ENCODE results near the gene CXCR6. TPM values are rescaled to one million over a fixed set of nuclear protein-coding genes. Genes with fewer than 3 reads are reported as not detected.
"Not testable (repeated sequence)": the region's sequence is repeated elsewhere in the genome, so short reads cannot be mapped to it uniquely, and the experiment has no call there.

The CXCR6 gene
- total RNA-seq, 1 donor from 2014 or later = 0.96 TPM

DNA sequence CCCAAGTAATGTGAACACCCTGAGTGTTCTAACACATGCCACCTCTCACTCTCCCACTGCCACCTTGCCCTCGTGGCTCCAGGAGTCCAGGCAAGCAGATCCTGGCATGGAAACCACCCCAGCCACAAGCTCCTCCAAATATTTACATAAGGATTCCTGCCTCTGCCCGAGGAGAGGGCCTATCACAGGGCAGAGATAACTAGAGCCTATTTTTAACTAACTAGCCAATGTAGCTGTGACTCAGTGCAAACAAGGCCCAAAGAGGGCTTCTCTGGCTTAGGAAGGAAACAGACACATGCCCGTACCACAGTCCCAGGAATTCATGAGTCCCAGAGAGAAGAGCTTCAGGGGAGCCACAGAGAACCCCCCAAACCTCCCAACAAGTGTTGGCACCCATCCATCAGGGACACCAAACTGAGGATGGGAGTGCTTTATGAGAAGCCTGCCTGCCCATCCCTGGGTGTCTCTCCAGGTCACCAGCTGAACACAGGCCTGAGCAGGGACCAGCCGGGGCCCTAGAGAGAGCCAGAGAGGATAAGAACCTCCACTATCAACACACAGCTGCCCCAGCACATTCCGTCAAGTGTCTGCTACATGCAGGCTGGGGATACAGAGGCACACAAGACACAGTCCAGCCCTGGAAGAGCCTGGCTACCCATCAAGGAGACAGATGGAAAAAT, 43.2 kb downstream of the CXCR6 start:
- no peak for DNase-seq (ENCODE audit: low spot score)

DNA sequence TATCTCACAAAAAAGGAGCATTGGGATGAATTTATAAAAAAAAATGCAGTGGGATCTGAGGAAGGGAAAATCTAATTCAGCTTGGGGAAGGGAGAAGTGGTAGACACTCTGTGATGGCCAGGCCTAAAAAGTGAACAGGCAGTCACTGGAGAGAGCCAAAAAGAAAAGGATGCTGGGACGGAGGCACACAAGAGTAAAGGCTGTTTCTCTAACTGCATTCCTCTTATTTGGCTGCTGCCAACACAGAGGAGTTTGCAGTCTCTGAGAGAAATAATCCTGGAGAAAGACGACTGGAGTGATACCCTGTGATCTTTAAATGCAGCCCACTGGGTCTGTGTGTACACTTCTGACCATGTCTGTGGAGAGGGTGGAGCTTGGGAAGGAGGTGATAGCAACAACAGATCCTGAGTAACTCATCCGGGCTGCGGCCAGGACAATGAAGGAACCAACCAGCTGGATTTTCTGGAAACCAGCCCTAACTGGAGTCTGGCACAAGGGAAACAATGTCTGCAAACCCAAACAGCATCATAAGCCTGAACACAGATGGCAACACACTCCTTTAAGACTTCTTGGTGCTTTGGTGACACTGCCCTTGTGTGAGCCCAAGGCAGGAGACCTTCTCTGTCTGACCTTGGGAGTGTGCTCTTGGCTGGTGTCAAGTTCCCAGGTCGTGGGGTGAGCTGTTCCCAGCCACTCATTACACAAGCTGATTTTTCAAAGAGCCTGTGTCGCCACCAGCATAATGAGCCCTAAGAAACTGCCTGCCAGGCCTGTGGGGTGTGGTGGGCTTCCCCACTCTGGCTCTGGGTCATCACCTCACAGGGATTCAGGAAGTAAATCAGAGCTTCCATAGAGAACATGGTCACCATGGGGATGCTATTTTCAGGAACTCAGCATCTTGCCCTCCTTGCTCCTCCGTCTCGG, 44.4 kb downstream of the CXCR6 start:
- DNase-seq (ENCODE audit: low spot score) = no peak

DNA sequence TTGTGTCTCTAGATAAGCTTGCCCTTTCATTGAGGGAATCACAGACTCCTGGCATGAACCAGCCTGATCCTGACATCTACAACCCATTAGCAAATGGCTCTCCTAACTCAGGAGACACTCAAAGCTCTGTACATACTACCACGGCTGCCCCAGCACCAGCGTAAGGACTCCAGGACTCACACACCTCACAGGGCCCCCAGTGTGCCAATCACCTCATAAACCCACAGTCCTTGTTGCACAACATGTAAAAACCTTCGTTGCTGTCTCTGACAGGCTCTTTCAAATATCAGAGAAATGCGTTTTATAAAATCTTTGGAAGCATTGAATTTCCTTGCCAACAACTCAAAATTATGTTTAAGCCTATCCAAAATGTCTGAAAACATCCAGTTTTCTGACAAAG, 45.1 kb downstream of the CXCR6 start:
- DNase-seq (ENCODE audit: low spot score) = no peak

DNA sequence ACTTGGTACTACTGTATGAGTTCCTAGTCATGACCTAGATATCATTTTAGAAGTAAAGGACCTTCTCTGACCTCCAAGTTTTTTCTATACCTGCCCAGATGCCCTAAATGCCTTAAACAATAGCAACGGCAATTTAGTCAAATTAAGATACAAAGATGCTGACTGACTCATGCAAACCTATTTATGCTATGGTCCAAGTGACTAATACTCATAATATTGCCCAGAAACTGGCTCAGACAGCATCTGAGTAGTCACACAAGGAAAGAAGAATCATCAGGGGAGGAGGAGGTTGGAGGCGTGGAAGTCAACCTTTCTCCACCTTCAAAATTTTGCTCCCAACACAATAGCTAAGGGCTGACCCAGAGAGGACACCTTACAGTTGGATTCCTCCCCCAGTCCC, 45.5 kb downstream of the CXCR6 start:
- no peak for DNase-seq (ENCODE audit: low spot score)

DNA sequence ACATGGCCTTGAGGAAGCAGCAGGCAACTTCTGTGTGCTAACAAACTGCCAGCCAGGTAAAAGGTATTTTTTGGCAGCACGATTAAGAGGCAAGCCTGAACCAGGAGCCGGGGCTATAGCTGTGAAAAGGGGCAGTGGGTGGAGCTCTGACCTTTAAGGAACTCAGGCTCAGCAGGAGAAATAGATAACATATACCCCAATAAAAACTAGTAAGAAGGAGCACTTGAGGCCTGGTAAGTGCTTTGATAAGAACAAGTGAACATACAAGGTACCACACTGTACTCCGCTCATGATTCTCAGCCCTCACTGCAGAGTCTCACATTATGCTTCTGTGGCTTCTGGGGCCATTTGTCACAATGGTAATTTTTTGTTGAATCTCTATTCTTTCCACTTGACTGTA, 46.9 kb downstream of the CXCR6 start:
- DNase-seq (ENCODE audit: low spot score) = no peak

DNA sequence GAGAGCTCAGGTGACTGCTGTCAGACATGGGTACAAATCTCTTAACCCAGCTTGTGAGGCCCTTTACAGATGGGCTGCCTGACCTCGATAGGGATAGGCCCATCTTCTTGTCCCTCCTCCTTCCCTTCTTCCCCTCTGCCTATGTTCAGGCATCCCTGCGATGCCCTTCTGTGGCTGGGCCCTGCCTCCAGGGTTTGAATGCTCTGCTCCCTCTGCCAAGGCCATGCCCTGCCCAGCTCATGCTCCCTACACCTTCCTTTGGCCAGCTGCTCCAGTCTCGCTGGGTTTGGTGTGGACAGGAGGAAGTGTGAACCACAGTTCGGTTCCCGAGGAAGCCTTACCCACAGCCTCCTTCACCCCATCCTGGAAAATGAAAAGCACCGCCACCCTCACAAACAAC, 48.1 kb downstream of the CXCR6 start:
- DNase-seq (ENCODE audit: low spot score) = no peak

DNA sequence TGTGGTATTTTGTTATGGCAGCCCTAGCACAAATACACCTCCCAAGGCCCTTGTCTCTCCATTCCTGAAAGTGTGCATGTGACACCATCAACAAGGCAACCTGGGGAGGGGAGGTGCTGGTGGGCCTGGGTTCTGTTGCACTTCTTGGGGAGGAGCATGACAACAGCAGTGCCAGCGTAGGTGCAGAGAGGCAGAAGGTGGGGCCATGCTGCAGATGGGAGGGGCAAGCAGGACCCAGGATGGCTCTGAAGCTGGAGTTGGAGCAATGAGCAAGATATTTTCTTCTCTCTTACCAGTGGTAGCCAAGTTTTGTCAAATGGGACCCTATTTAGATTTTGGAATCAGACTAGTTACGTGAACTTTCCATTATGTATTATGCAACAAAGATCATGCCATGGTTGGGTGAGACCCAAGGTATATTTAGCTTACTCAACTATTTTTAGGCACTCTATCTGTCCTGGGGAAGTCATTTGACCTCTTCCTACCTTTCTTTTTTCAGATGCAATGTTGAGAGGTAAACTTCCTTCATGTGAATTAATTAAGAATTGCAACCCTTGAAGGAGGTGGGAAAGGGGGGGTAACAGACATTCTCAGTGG, 49.0 kb downstream of the CXCR6 start:
- no peak for DNase-seq (ENCODE audit: low spot score)

DNA sequence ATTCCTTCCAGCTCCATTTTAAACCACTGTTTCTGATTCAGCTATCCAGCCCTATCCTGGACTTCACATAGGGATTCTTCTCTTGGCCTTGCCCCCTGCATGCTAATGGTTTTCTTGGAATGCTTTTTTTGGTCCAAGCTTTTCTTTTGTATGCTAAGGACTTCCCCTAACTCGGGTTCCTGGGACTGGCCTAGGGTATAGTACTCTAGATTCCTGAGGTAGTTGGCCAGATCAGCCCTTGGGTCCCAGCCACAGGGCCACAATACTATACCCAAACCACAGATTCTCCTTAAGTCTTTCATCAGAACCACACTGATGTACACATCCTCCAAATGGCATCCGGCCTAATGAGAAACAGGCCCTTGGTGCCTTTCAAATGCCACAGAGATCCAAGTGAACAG, 49.6 kb downstream of the CXCR6 start:
- no peak for DNase-seq (ENCODE audit: low spot score)

DNA sequence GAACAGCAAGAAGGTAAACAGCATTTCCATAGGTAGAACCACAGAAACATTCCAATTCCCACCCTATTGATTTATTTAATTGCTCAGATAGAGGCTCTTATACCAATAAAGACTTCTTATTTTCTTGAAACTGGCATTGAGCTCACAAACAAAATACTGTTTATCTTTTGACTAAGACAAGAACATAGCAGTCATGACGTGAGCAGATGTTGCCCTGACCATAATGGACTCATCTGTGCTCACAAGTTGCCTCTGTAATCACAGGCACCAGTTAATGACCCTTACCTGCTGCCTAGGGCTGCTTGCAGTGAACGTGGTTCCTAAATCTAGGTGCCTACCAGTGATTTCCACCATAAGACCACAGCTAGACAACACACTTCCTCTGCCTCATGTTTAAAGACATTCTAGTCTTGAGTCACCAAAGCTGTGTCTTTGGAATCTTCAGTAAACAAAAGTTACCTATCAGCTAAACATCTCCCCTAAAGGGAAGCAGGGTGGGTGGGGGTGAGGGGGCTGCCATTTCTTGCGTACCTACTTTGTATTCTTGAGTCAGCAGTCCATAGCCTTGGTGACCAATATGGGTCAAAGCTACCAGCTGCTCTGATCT, 50.3 kb downstream of the CXCR6 start:
- DNase-seq (ENCODE audit: low spot score) = no peak

DNA sequence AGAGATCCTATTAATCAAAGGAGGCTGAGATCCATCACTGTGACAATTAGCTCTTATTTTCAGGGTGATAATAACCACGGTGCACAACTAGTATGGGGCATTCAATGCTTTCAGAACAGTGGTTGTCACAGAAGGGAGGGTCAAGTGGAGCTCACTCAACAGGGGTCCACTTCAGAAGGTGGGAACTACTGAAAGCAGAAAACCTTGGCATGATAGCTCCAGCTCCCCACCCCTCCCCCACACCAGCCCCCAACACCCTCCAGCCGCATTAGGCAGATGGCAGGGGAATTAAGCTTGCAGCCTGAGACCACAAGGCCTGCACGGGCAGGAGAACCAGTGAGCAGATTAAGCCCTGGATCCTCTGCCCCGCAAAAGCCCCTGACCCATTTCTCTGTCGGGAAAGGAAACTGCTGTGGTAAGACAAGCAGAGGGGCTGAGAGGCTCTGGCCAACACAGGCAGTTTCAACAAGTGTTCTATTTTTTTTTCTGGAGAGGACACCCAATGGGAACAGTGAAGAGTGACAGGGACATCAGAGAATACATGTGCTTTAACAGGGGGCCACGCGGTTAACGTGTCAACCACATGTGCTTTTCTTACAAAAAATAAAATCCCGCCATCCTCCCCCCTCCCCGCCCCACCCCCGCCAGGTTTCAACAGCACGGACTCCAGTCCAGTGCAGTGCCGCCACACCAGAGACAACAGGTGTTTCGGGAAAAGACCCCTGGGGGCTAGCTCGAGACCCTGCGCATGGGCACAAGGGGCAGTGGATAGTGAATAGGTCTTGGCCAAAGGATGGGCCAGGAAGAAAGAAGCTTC, 51.4 kb downstream of the CXCR6 start:
- no peak for DNase-seq (ENCODE audit: low spot score)

DNA sequence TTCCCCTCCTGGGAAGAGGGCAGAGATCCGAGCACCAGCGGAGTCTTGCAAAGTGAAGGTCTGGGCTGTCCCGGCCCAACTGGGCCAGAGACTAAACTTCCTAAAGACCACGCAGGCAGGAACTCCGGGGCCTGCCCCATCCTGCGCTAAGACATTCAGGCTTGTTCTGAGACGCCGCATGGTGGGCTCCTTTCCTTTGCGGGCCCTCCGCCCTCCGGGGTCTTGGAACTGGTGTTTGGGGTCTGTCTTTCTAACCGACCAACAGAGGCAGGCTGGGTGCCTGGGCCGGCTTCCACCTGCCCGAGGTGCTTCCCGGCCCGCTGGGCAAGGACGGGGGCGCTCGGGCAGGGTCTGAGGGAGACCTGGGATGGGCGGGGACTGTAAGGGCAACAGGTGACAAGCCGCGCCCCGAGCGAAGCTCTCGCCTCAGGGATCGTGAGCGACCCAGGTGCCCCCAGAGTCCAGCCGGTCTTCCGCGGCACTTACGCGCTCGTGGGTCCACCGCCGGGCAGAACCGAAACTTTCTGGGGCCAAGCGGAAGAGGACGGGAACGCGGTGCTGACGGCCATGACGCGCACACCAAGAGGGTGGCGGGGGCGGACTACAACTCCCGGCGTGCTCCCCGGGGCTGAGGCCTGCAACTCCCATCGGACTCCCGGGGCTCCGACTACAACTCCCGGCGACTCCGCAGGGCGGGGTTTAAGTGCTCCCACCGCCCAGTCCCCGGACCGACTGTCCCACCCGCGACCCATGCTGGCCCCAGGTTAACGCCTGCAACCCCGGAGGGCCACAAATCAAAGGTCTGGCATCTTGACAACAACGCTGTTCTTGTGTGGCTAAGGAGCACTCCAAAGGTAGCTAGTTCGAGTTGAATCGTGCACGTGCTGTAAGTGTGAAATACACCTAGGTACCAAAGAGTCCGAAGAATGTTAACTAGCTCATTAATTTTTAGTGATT, 52.2 kb downstream of the CXCR6 start, which contains the start of gene FYCO1:
Gene FYCO1, minus strand, starts transcription at position 589 of the 957 bp plus-strand sequence. CDS start 10,914 bp downstream, outside the sequence.
- peak; percentile 97 for DNase-seq (ENCODE audit: low spot score)

DNA sequence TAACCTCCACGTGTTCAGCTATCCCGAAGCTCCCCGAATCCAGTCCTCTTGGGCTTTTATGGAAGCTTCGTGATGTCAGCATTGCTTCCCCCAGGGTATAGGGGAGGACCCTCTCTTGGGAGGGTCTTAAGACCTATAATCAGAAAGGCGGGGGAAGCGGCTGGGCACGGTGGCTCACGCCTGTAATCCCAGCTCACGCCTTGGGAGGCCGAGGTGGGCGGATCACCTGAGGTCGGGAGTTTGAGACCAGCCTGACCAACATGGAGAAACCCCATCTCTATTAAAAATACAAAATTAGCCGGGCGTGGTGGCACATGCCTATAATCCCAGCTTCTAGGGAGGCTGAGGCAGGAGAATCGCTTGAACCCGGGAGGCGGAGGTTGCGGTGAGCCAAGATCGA, 54.2 kb downstream of the CXCR6 start:
- DNase-seq (ENCODE audit: low spot score) = not testable (repeated sequence)

DNA sequence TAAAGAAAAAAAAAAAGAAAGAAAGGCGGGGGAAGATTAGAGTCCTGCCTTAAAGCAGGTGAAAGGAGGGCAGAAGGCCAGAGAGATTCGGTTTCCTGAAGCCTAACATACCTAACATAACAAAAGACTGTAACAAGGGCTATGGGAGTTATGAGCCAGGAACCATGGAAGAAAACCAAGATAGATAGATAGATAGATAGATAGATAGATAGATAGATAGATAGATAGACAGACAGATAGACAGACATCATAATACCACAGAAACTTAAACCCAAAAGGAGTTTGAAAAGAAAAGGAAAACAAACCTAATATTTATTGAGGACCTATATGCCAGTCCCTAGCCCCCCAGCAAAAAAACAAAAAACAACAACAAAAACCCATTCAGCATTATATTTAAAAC, 54.7 kb downstream of the CXCR6 start:
- DNase-seq (ENCODE audit: low spot score) = no peak

Other genes starting within 250 kb of the CXCR6 start
- 0.16 TPM for gene SLC6A20, start 146.9 kb upstream of the CXCR6 start, total RNA-seq
- 10.2 TPM for gene LZTFL1, start 101.3 kb upstream of the CXCR6 start, total RNA-seq
- gene CCR9, start 56.9 kb upstream of the CXCR6 start, total RNA-seq = not detected
- gene FYCO1, start 52.4 kb downstream of the CXCR6 start, total RNA-seq = 43.5 TPM
- 0.16 TPM for gene XCR1, start 84.0 kb downstream of the CXCR6 start, total RNA-seq